NAMALWA (cell line): Measurements from ENCODE around the gene ADGRD2.
A peak's percentile ranks its signal among the peaks of the same experiment; 100 is the strongest.

Source experiments
- DNase-seq: peaks from one replicate; pipeline ENCODE4 v3.0.0-alpha.2; 2015; ENCODE audit warnings: low spot score

Gene ADGRD2

GRCh38 chr9:124457887-124458431 is 7.7 kb downstream of the ADGRD2 start:
- no peak for DNase-seq

GRCh38 chr9:124458441-124458840 is 8.2 kb downstream of the ADGRD2 start:
- DNase-seq: no peak

GRCh38 chr9:124462739-124463138 is 12.5 kb downstream of the ADGRD2 start:
- DNase-seq: no peak

GRCh38 chr9:124465736-124466135 is 15.5 kb downstream of the ADGRD2 start:
- no peak for DNase-seq

- no peak for DNase-seq
These were observed 17.3 kb downstream of the ADGRD2 start for GRCh38 chr9:124467410-124468060.

GRCh38 chr9:124468061-124468740 is 17.9 kb downstream of the ADGRD2 start:
- DNase-seq: peak; percentile 49

- no peak for DNase-seq
These were observed 19.0 kb downstream of the ADGRD2 start for GRCh38 chr9:124469011-124469832.

GRCh38 chr9:124470306-124470705 is 20.1 kb downstream of the ADGRD2 start:
- no peak for DNase-seq

- no peak for DNase-seq
These were observed 20.5 kb downstream of the ADGRD2 start for GRCh38 chr9:124470726-124471125.

- DNase-seq: no peak
These were observed 21.5 kb downstream of the ADGRD2 start for GRCh38 chr9:124471761-124472160.

GRCh38 chr9:124472770-124473169 is 22.5 kb downstream of the ADGRD2 start:
- DNase-seq: no peak

- DNase-seq: no peak
These were observed 23.1 kb downstream of the ADGRD2 start for GRCh38 chr9:124473310-124473709.

- DNase-seq: no peak
These were observed 23.9 kb downstream of the ADGRD2 start for GRCh38 chr9:124474151-124474550.

- no peak for DNase-seq
These were observed 25.1 kb downstream of the ADGRD2 start for GRCh38 chr9:124475158-124475867.

- DNase-seq: no peak
These were observed 25.8 kb downstream of the ADGRD2 start for GRCh38 chr9:124475868-124476690.

- DNase-seq: no peak
These were observed 27.0 kb downstream of the ADGRD2 start for GRCh38 chr9:124477211-124477647.

- no peak for DNase-seq
These were observed 27.5 kb downstream of the ADGRD2 start for GRCh38 chr9:124477648-124478285.

- DNase-seq: no peak
These were observed 28.1 kb downstream of the ADGRD2 start for GRCh38 chr9:124478354-124478753.

- no peak for DNase-seq
These were observed 29.1 kb downstream of the ADGRD2 start for GRCh38 chr9:124479371-124479770.

- DNase-seq: no peak
These were observed 29.8 kb downstream of the ADGRD2 start for GRCh38 chr9:124479947-124480620.
